HCT116 (cell line): ENCODE results near the gene EMILIN2. TPM values are rescaled to one million over a fixed set of nuclear protein-coding genes. Genes with fewer than 3 reads are reported as not detected.
"Not testable (repeated sequence)": the region's sequence is repeated elsewhere in the genome, so short reads cannot be mapped to it uniquely, and the experiment has no call there.

Source experiments
- ATAC-seq: fragments of 200-7000 bp; cut with Tn5 transposase; 2 replicates; pipeline ENCODE4 v1.9.1; 2020; ENCODE audit warnings: mild to moderate bottlenecking, moderate library complexity
- BruUV-seq: library from RNA; stranded (reverse); fragments of 400-500 nt; replicated peaks from 2 replicates; lab custom pipeline; 2021; lab: Mats Ljungman, UMichigan
- CTCF ChIA-PET: fragments of 300-600 bp; sonication (Branson Sonifier 250); formaldehyde crosslinking; loops from one replicate; lab custom pipeline; 2021; ENCODE audit warnings: antibody characterized with exemption; lab: Charles Lee
- POLR2A ChIA-PET: fragments of 300-600, 350-600 bp; sonication (Branson Sonifier 250); formaldehyde crosslinking; loops from one replicate; lab custom pipeline; 2021; ENCODE audit warnings: antibody characterized with exemption; lab: Charles Lee
- RAD21 ChIA-PET, 2 experiments: fragments of 300-600 bp; sonication (Branson Sonifier 250); formaldehyde crosslinking; loops; one replicate each; lab custom pipeline; 2023; ENCODE audit warnings: low total read pairs in 2 of 2; ENCODE audit not compliant: uncharacterized antibody in 2 of 2, unreplicated experiment in 2 of 2, low non-redundant PET in 1 of 2; lab: Charles Lee
- DNase-seq: peaks from one replicate; pipeline ENCODE4 v3.0.0-alpha.2; 2010; ENCODE audit warnings: low read depth, low spot score
- H2AFZ ChIP-seq: fragments of 200-600 bp; shearing (Covaris generic), sonication (generic); 2 replicates; pipeline ENCODE4 v1.6.1; 2017; ENCODE audit warnings: low read depth, mixed run types, mixed read lengths, antibody characterized with exemption, low read length; ENCODE audit not compliant: poor library complexity, severe bottlenecking
- H3K27ac ChIP-seq: 2 replicates; pipeline ENCODE4 v1.5.1; 2012; ENCODE audit warnings: low read depth, low read length
- H3K27me3 ChIP-seq: fragments of 200-600 bp; sonication (generic); 2 replicates; pipeline ENCODE4 v1.6.1; 2016; ENCODE audit warnings: mixed run types, low read length, mixed read lengths; ENCODE audit not compliant: insufficient read depth
- H3K36me3 ChIP-seq, 2 experiments: fragments of 200-500 bp in 1 of 2; fragments of 200-600 bp in 1 of 2; sonication (Bioruptor generic) in 1 of 2; sonication (generic) in 1 of 2; 2 replicates each; pipeline versions ENCODE4 v1.5.1 to v1.6.1; 2014 to 2016; ENCODE audit warnings: low read length in 2 of 2, inconsistent platforms in 1 of 2, mixed read lengths in 1 of 2, mixed run types in 1 of 2; ENCODE audit not compliant: insufficient read depth in 2 of 2, control insufficient read depth in 1 of 2
- H3K4me1 ChIP-seq, 2 experiments: fragments of 200-600 bp in 1 of 2; sonication (generic) in 1 of 2; 2 replicates each; pipeline versions ENCODE4 v1.5.1 to v1.6.1; 2012 to 2017; ENCODE audit warnings: low read length in 2 of 2, inconsistent platforms in 1 of 2, mild to moderate bottlenecking in 1 of 2, mixed read lengths in 1 of 2, mixed run types in 1 of 2, moderate library complexity in 1 of 2; ENCODE audit not compliant: insufficient read depth in 2 of 2, control insufficient read depth in 1 of 2
- H3K4me2 ChIP-seq: fragments of 200-600 bp; sonication (generic); 2 replicates; pipeline ENCODE4 v1.6.1; 2017; ENCODE audit warnings: mixed run types, low read length, mixed read lengths
- H3K4me3 ChIP-seq, 2 experiments: fragments of 200-600 bp in 1 of 2; sonication (generic) in 1 of 2; replicated peaks in 1 of 2; 2 replicates each; pipeline ENCODE4 v1.5.1; 2011 to 2016; ENCODE audit warnings: low read length in 2 of 2, control low read depth in 1 of 2, low read depth in 1 of 2, mild to moderate bottlenecking in 1 of 2, mixed read lengths in 1 of 2, mixed run types in 1 of 2
- H3K79me2 ChIP-seq: fragments of 200-600 bp; sonication (generic); 2 replicates; pipeline ENCODE4 v1.6.1; 2017; ENCODE audit warnings: mild to moderate bottlenecking, mixed run types, low read length, moderate library complexity, mixed read lengths; ENCODE audit not compliant: insufficient read depth
- H3K9ac ChIP-seq: fragments of 200-600 bp; sonication (generic); 2 replicates; pipeline ENCODE4 v1.6.1; 2016; ENCODE audit warnings: low read length, mixed read lengths
- H3K9me2 ChIP-seq: fragments of 200-600 bp; sonication (generic), shearing (Covaris generic); 2 replicates; pipeline ENCODE4 v1.6.1; 2017; ENCODE audit warnings: mixed run types, mild to moderate bottlenecking, moderate library complexity; ENCODE audit not compliant: insufficient read depth
- H3K9me3 ChIP-seq, 2 experiments: fragments of 200-500 bp in 1 of 2; fragments of 200-600 bp in 1 of 2; sonication (Bioruptor generic) in 1 of 2; sonication (generic) in 1 of 2; 2 replicates each; pipeline ENCODE4 v1.6.1; 2014 to 2017; ENCODE audit warnings: low read length in 2 of 2, mixed read lengths in 2 of 2, inconsistent platforms in 1 of 2, low read depth in 1 of 2, mild to moderate bottlenecking in 1 of 2, mixed run types in 1 of 2, moderate library complexity in 1 of 2; ENCODE audit not compliant: control insufficient read depth in 1 of 2, insufficient read depth in 1 of 2
- H4K20me1 ChIP-seq: fragments of 200-600 bp; sonication (generic), shearing (Covaris generic); 2 replicates; pipeline ENCODE4 v1.6.1; 2017; ENCODE audit warnings: mixed run types, mild to moderate bottlenecking, moderate library complexity; ENCODE audit not compliant: insufficient read depth
- CBX3 ChIP-seq: IDR thresholded peaks from 2 replicates; pipeline ENCODE4 v1.6.1; 2012; ENCODE audit warnings: low read depth
- CEBPB ChIP-seq: IDR thresholded peaks from 2 replicates; pipeline ENCODE4 v1.6.1; 2012; ENCODE audit warnings: low read depth
- CTCF ChIP-seq, 3 experiments: fragments of 200-600 bp in 1 of 3; sonication (generic) in 1 of 3; IDR thresholded peaks in 2 of 3; conservative IDR thresholded peaks in 1 of 3; 2 replicates each; pipeline ENCODE4 v1.5.1; 2012 to 2017; ENCODE audit warnings: low read depth in 2 of 3, low read length in 2 of 3, antibody characterized with exemption in 1 of 3, borderline replicate concordance in 1 of 3, control low read depth in 1 of 3, mild to moderate bottlenecking in 1 of 3, mixed read lengths in 1 of 3, mixed run types in 1 of 3, moderate library complexity in 1 of 3; ENCODE audit not compliant: insufficient read depth in 1 of 3
- EZH2 ChIP-seq: fragments of 200-600 bp; sonication (generic); IDR thresholded peaks from 2 replicates; pipeline ENCODE4 v1.6.1; 2017; ENCODE audit warnings: antibody characterized with exemption, mixed run types
- EZH2phosphoT487 ChIP-seq: fragments of 200-600 bp; IDR thresholded peaks from 2 replicates; pipeline ENCODE4 v1.6.1; 2018; ENCODE audit warnings: antibody characterized with exemption, borderline replicate concordance
- FOSL1 ChIP-seq: IDR thresholded peaks from 2 replicates; pipeline ENCODE4 v1.6.1; 2012; ENCODE audit warnings: low read depth
- MAX ChIP-seq: IDR thresholded peaks from 2 replicates; pipeline ENCODE4 v1.6.1; 2012
- POLR2AphosphoS5 ChIP-seq: IDR thresholded peaks from 2 replicates; pipeline ENCODE4 v1.6.1; 2011; ENCODE audit warnings: mild to moderate bottlenecking, low read depth, low read length, moderate library complexity
- RAD21 ChIP-seq: IDR thresholded peaks from 2 replicates; pipeline ENCODE4 v1.6.1; 2012; ENCODE audit warnings: low read depth, mild to moderate bottlenecking
- SIN3A ChIP-seq: IDR thresholded peaks from 2 replicates; pipeline ENCODE4 v1.6.1; 2012; ENCODE audit warnings: low read depth
- SP1 ChIP-seq: IDR thresholded peaks from 2 replicates; pipeline ENCODE4 v1.6.1; 2012; ENCODE audit warnings: low read depth
- SRF ChIP-seq: IDR thresholded peaks from 2 replicates; pipeline ENCODE4 v1.6.1; 2012; ENCODE audit warnings: low read depth
- intact Hi-C: fragments of 100-400 bp; cut with micrococcal nuclease; formaldehyde crosslinking; loops from 2 replicates; pipeline ENCODE4 v1.10.0; 2022
- total RNA-seq: library from RNA; stranded (reverse); gene quantifications from one replicate; pipeline ENCODE4 v1.2.1, GENCODE V29; 2021; ENCODE audit not compliant: unreplicated experiment

Gene EMILIN2
- total RNA-seq, 1 experiment from 2014 or later, result 23.4 TPM

GRCh38 chr18:2863997-2864396, 17.2 kb downstream of the EMILIN2 start:
- H3K27ac ChIP-seq, CTCF ChIA-PET, H3K9me2 ChIP-seq, RAD21 ChIA-PET, H2AFZ ChIP-seq, intact Hi-C loops, H3K79me2 ChIP-seq, H4K20me1 ChIP-seq, DNase-seq, H3K27me3 ChIP-seq, H3K9ac ChIP-seq, ATAC-seq, H3K4me1 ChIP-seq, H3K4me2 ChIP-seq, H3K9me3 ChIP-seq, POLR2A ChIA-PET, H3K4me3 ChIP-seq, H3K36me3 ChIP-seq, BruUV-seq: not testable (repeated sequence)

GRCh38 chr18:2866465-2866864, 19.7 kb downstream of the EMILIN2 start:
- BruUV-seq, result not testable (repeated sequence)

GRCh38 chr18:2869207-2869606, 22.4 kb downstream of the EMILIN2 start:
- no peaks in the 10 kb centered on the region for H4K20me1 ChIP-seq
- intact Hi-C loops, result no loop called here
- H3K27me3 ChIP-seq, result no peaks in the 10 kb centered on the region
- H3K4me2 ChIP-seq, result no peak overlapping the region
- no peak overlapping the region for H3K4me3 ChIP-seq
- ChIA-PET CTCF (no interaction called here), RAD21 (no interaction called here), POLR2A (no interaction called here)
- H2AFZ ChIP-seq, result no peak overlapping the region
- no peaks in the 10 kb centered on the region for H3K79me2 ChIP-seq
- DNase-seq, result no peak
- H3K9me2 ChIP-seq, result no peaks in the 10 kb centered on the region
- no TSS peak for BruUV-seq
- H3K4me1 ChIP-seq, result no peaks in the 10 kb centered on the region
- H3K36me3 ChIP-seq, result no peaks in the 10 kb centered on the region
- ATAC-seq, result no peak
- no peak overlapping the region for H3K27ac ChIP-seq
- H3K9me3 ChIP-seq, result no peaks in the 10 kb centered on the region
- no peak overlapping the region for H3K9ac ChIP-seq
- TF ChIP-seq SIN3A, result no peak
- no peak for TF ChIP-seq CEBPB
- no peak for TF ChIP-seq RAD21
- no peak for TF ChIP-seq EZH2phosphoT487
- TF ChIP-seq MAX, result no peak
- TF ChIP-seq CTCF (IDR thresholded peaks at IDR 0.05 in 2 of 3, conservative IDR thresholded peaks at IDR 0.05 in 1 of 3; ENCODE audit: borderline replicate concordance in 1 of 3, insufficient read depth in 1 of 3, low read depth in 2 of 3, low read length in 2 of 3), result no peak
- no peak for TF ChIP-seq CBX3
- no peak for TF ChIP-seq EZH2
- no peak for TF ChIP-seq SP1
- no peak for TF ChIP-seq FOSL1
- no peak for TF ChIP-seq SRF
- TF ChIP-seq POLR2AphosphoS5, result no peak

More at GRCh38 chr18:2866465-2866864, 19.7 kb downstream of the EMILIN2 start:
- RAD21 ChIA-PET, H3K9me2 ChIP-seq, ATAC-seq, DNase-seq, H3K27me3 ChIP-seq, H3K4me3 ChIP-seq, H3K27ac ChIP-seq, H3K4me1 ChIP-seq, H3K9me3 ChIP-seq, intact Hi-C loops, H2AFZ ChIP-seq, H4K20me1 ChIP-seq, H3K79me2 ChIP-seq, H3K36me3 ChIP-seq, POLR2A ChIA-PET, CTCF ChIA-PET, H3K9ac ChIP-seq, H3K4me2 ChIP-seq: not testable (repeated sequence)
